ENCODE measurements around the gene MOB3C. TPM values are rescaled to one million over a fixed set of nuclear protein-coding genes. Genes with fewer than 3 reads are reported as not detected.

MOB3C gene
- total and polyA plus RNA-seq, 11 donors = 6.0 to 24.0 (median 10.5) TPM

- intact Hi-C loops (cut with DNase I) = no loop called here
- WGBS, 4 donors = 69 to 98% (median 96%) methylated on average over 3 of the region's 3 CpGs
- DNase-seq (no peak), ATAC-seq (no peak)
- Histone ChIP-seq H3K27ac (no peak overlapping the region), H3K4me1 (peaks cover 0 to 6% (median 0%) of the 10 kb centered on the region in 12 donors), H3K36me3 (peaks cover 0 to 90% (median 61%) of the 10 kb centered on the region in 9 donors), H3K4me3 (no peak overlapping the region), H3K9me3 (peaks cover 0 to 25% (median 10%) of the 10 kb centered on the region in 12 donors), H3K27me3 (no peaks in the 10 kb centered on the region)
- TF ChIP-seq CTCF (IDR thresholded peaks at IDR 0.05) (no peak), POLR2A (IDR thresholded peaks at IDR 0.05) (no peak)
Observed at GRCh38 chr1:46650491-46650890, 33.9 kb upstream of the MOB3C start.

GRCh38 chr1:46649764-46650163 lies 33.2 kb upstream of the MOB3C start:
- DNase-seq = no peak
- H3K4me1 ChIP-seq = peaks cover 0 to 6% (median 0%) of the 10 kb centered on the region in 12 donors
- intact Hi-C loops (cut with DNase I) = no loop called here
- H3K36me3 ChIP-seq = peaks cover 0 to 90% (median 54%) of the 10 kb centered on the region in 9 donors
- no peak overlapping the region for H3K4me3 ChIP-seq
- no peak for TF ChIP-seq CTCF (IDR thresholded peaks at IDR 0.05)
- TF ChIP-seq POLR2A (IDR thresholded peaks at IDR 0.05) = no peak
- WGBS, 4 donors = 97 to 100% (median 99%) methylated on average over 2 of the region's 2 CpGs
- no peak overlapping the region for H3K27ac ChIP-seq
- peaks cover 0 to 25% (median 10%) of the 10 kb centered on the region in 12 donors for H3K9me3 ChIP-seq
- H3K27me3 ChIP-seq = no peaks in the 10 kb centered on the region
- ATAC-seq = no peak

GRCh38 chr1:46647611-46648010 lies 31.0 kb upstream of the MOB3C start:
- Histone ChIP-seq H3K36me3 (peaks cover 0 to 91% (median 51%) of the 10 kb centered on the region in 9 donors), H3K4me1 (peaks cover 0 to 16% (median 8%) of the 10 kb centered on the region in 12 donors), H3K27ac (no peak overlapping the region), H3K9me3 (peaks cover 0 to 25% (median 10%) of the 10 kb centered on the region in 12 donors), H3K4me3 (no peak overlapping the region), H3K27me3 (no peaks in the 10 kb centered on the region)
- no peak for ATAC-seq
- intact Hi-C loops (cut with DNase I) = no loop called here
- TF ChIP-seq POLR2A (IDR thresholded peaks at IDR 0.05) (no peak), CTCF (IDR thresholded peaks at IDR 0.05) (no peak)
- 96 to 98% (median 97%) methylated on average over 3 of the region's 3 CpGs for WGBS, 4 donors
- DNase-seq = no peak

GRCh38 chr1:46646844-46647243 lies 30.2 kb upstream of the MOB3C start:
- intact Hi-C loops (cut with DNase I) = no loop called here
- H3K4me3 ChIP-seq = no peak overlapping the region
- no peak overlapping the region for H3K27ac ChIP-seq
- peaks cover 0 to 25% (median 10%) of the 10 kb centered on the region in 12 donors for H3K9me3 ChIP-seq
- WGBS, 4 donors = 92 to 97% (median 94%) methylated on average over 2 of the region's 2 CpGs
- H3K4me1 ChIP-seq = peaks cover 0 to 16% (median 10%) of the 10 kb centered on the region in 12 donors
- no peaks in the 10 kb centered on the region for H3K27me3 ChIP-seq
- H3K36me3 ChIP-seq = peaks cover 0 to 91% (median 51%) of the 10 kb centered on the region in 9 donors
- TF ChIP-seq POLR2A (IDR thresholded peaks at IDR 0.05) (no peak), CTCF (IDR thresholded peaks at IDR 0.05) (no peak)
- DNase-seq = no peak
- no peak for ATAC-seq

Measured in heart left ventricle (tissue), 16 donors.